H1 (cell line): ENCODE measurements around the gene PRDM10. TPM values are rescaled to one million over a fixed set of nuclear protein-coding genes. Genes with fewer than 3 reads are reported as not detected.

Experiments
- CEBPB ChIP-seq: IDR thresholded peaks from 2 replicates; pipeline ENCODE4 v1.6.1; 2012; ENCODE audit warnings: low read depth, low read length
- JUND ChIP-seq: IDR thresholded peaks from 2 replicates; pipeline ENCODE4 v1.6.1; 2011; ENCODE audit warnings: mild to moderate bottlenecking, improper control_type of control experiment, low read length
- KDM4A ChIP-seq: IDR thresholded peaks from one replicate; pipeline ENCODE4 v1.7.1; 2012; ENCODE audit warnings: low read depth, mild to moderate bottlenecking, moderate library complexity, low read length, inconsistent platforms; ENCODE audit not compliant: severe bottlenecking
- MAFK ChIP-seq: IDR thresholded peaks from 2 replicates; pipeline ENCODE4 v1.6.1; 2012; ENCODE audit warnings: low read depth, mild to moderate bottlenecking, improper control_type of control experiment, low read length
- TAF7 ChIP-seq: optimal IDR thresholded peaks from 2 replicates; pipeline ENCODE3; 2011; ENCODE audit warnings: low read depth, mild to moderate bottlenecking, inconsistent platforms, low read length, moderate library complexity, borderline replicate concordance
- polyA plus RNA-seq, 7 experiments: library from polyadenylated mRNA; depleted of rRNA in 3 of 7; stranded (reverse) in 5 of 7; unstranded in 2 of 7; fragments of >200 nt in 5 of 7; fragments of 200-250 nt in 2 of 7; gene quantifications; 1 replicate in 5 of 7; 2 replicates in 1 of 7; 4 replicates in 1 of 7; pipeline versions ENCODE4 v1.2.1 to v1.2.3, GENCODE V29; 2011 to 2013; ENCODE audit warnings: missing spikeins in 2 of 7, mixed read lengths in 2 of 7
- total RNA-seq: library from RNA; stranded (reverse); fragmentation: NEBNext Ultra II Directional; extraction: Animal tissue kit (Norgen Biotek cat#: 25700); gene quantifications from 2 replicates; pipeline ENCODE4 v1.2.1, GENCODE V29; 2021

The PRDM10 gene
- total and polyA plus RNA-seq, 2 of the 8 experiments (the other 6 are each of a cell fraction or from before 2014, with no cell fraction given): 15.5 to 19.2 TPM

- TF ChIP-seq JUND (no peak), TAF7 (no peak), KDM4A (no peak), CEBPB (no peak), MAFK (no peak)
These were observed 31.6 kb upstream of the PRDM10 start (continued) for GRCh38 chr11:130034236-130034635.
